K562 (cell line): Measurements from ENCODE around the gene TMEM229B. TPM values are rescaled to one million over a fixed set of nuclear protein-coding genes. Genes with fewer than 3 reads are reported as not detected.

Experiments
- ATAC-seq: fragments of 200-7000 bp; cut with Tn5 transposase; 3 replicates; pipeline ENCODE4 v1.9.1; 2020; ENCODE audit warnings: moderate library complexity
- BruUV-seq: library from RNA; stranded (reverse); fragments of 400-500 nt; replicated peaks from 2 replicates; lab custom pipeline; 2021; lab: Mats Ljungman, UMichigan
- CTCF ChIA-PET: fragments of 300-600 bp; formaldehyde crosslinking; extraction: SDS; loops from one replicate; lab custom pipeline; 2021; ENCODE audit warnings: low intra/inter-chr PET ratio; lab: Yijun Ruan, JAX
- POLR2A ChIA-PET: fragments of 300-600, 350-650 bp; sonication (Branson Sonifier 250); formaldehyde crosslinking; extraction: SDS; loops from one replicate; lab custom pipeline; 2021; ENCODE audit warnings: antibody characterized with exemption, inconsistent platforms; lab: Yijun Ruan, JAX
- DNase-seq, 4 experiments: peaks; one replicate each; pipeline versions ENCODE4 v3.0.0 to v3.0.0-alpha.2; 2011 to 2018; ENCODE audit warnings: low spot score in 3 of 4, mixed read lengths in 3 of 4; ENCODE audit errors: extremely low read depth in 1 of 4
- FAIRE-seq: peaks from 2 replicates; lab custom pipeline; 2011; peaks lifted over from hg19 to GRCh38; lab: Jason Lieb, UNC
- H2AFZ ChIP-seq: 2 replicates; pipeline ENCODE4 v1.6.0; 2011; ENCODE audit warnings: low read depth, low read length, control low read depth, inconsistent platforms
- H3K27ac ChIP-seq: fragments of 200-600 bp; 3 replicates; pipeline ENCODE4 v1.8.0; 2011; ENCODE audit warnings: low read depth, mild to moderate bottlenecking, control low read depth, inconsistent platforms, low read length, moderate library complexity, mixed read lengths; ENCODE audit errors: extremely low read depth
- H3K27me3 ChIP-seq, 2 experiments: fragments of 300-600 bp in 1 of 2; 2 replicates in 1 of 2; 3 replicates in 1 of 2; pipeline versions ENCODE4 v1.6.0 to v1.8.0; 2011; ENCODE audit warnings: inconsistent platforms in 2 of 2, low read length in 2 of 2, mild to moderate bottlenecking in 1 of 2, mixed read lengths in 1 of 2, moderate library complexity in 1 of 2; ENCODE audit not compliant: control insufficient read depth in 2 of 2, insufficient read depth in 2 of 2
- H3K36me3 ChIP-seq: fragments of 300-600 bp; 3 replicates; pipeline ENCODE4 v1.8.0; 2011; ENCODE audit warnings: mild to moderate bottlenecking, low read length, inconsistent platforms; ENCODE audit not compliant: control insufficient read depth, insufficient read depth
- H3K4me1 ChIP-seq, 2 experiments: fragments of 200-600 bp in 1 of 2; replicated peaks in 1 of 2; 2 replicates in 1 of 2; 3 replicates in 1 of 2; pipeline versions ENCODE4 v1.5.1 to v1.8.0; 2011; ENCODE audit warnings: inconsistent platforms in 2 of 2, low read length in 2 of 2, mild to moderate bottlenecking in 1 of 2, mixed read lengths in 1 of 2, moderate library complexity in 1 of 2; ENCODE audit not compliant: control insufficient read depth in 2 of 2, insufficient read depth in 2 of 2
- H3K4me2 ChIP-seq: 2 replicates; pipeline ENCODE4 v1.6.1; 2011; ENCODE audit warnings: low read length, control low read depth, inconsistent platforms, mixed read lengths; ENCODE audit not compliant: insufficient read depth
- H3K4me3 ChIP-seq: fragments of 200-600 bp; sonication (generic), shearing (Covaris generic); 2 replicates; pipeline ENCODE4 v1.5.1; 2016; ENCODE audit warnings: control low read depth, inconsistent platforms
- H3K79me2 ChIP-seq: fragments of 200-600 bp; 3 replicates; pipeline ENCODE4 v1.8.0; 2011; ENCODE audit warnings: low read length, inconsistent platforms; ENCODE audit not compliant: control insufficient read depth, insufficient read depth
- H3K9ac ChIP-seq, 2 experiments: 2 replicates each; pipeline versions ENCODE4 v1.6.0 to v1.6.1; 2011; ENCODE audit warnings: low read depth in 2 of 2, low read length in 2 of 2, control low read depth in 1 of 2, inconsistent platforms in 1 of 2, mild to moderate bottlenecking in 1 of 2, mixed read lengths in 1 of 2; ENCODE audit not compliant: insufficient read depth in 1 of 2
- H3K9me1 ChIP-seq: one replicate; pipeline ENCODE4 v1.6.0; 2011; ENCODE audit warnings: inconsistent platforms, mild to moderate bottlenecking, low read length, moderate library complexity; ENCODE audit not compliant: control insufficient read depth, insufficient read depth
- H3K9me3 ChIP-seq: replicated peaks from 2 replicates; pipeline ENCODE4 v1.5.1; 2011; ENCODE audit warnings: low read depth, low read length, inconsistent platforms; ENCODE audit not compliant: control insufficient read depth, insufficient read depth
- H4K20me1 ChIP-seq: replicated peaks from 2 replicates; pipeline ENCODE4 v1.6.1; 2011; ENCODE audit warnings: low read length, inconsistent platforms, mixed read lengths; ENCODE audit not compliant: control insufficient read depth, insufficient read depth
- HMG20B ChIP-seq: fragments of 250-450 bp; sonication (Bioruptor Pico); IDR thresholded peaks from 2 replicates; pipeline ENCODE4 v1.5.0; 2021; ENCODE audit warnings: mild to moderate bottlenecking
- KDM2B ChIP-seq: fragments of 250-450 bp; sonication (Bioruptor Pico); IDR thresholded peaks from 2 replicates; pipeline ENCODE4 v1.8.0; 2021; ENCODE audit warnings: mild to moderate bottlenecking, moderate library complexity
- POLR2AphosphoS2 ChIP-seq: IDR thresholded peaks from 2 replicates; pipeline ENCODE4 v1.6.1; 2012; ENCODE audit warnings: low read length, improper control_type of control experiment
- RBM17 ChIP-seq: fragments of 200-400 bp; formaldehyde crosslinking; IDR thresholded peaks from 2 replicates; pipeline ENCODE4 v1.6.1; 2017; ENCODE audit warnings: low read depth, mild to moderate bottlenecking, low read length, borderline replicate concordance
- SOX6 ChIP-seq: fragments of 450-650 bp; IDR thresholded peaks from 2 replicates; pipeline ENCODE4 v1.6.1; 2014; ENCODE audit warnings: mild to moderate bottlenecking
- ZNF551 ChIP-seq: fragments of 250-450 bp; sonication (Bioruptor Pico); IDR thresholded peaks from 2 replicates; pipeline ENCODE4 v1.5.0; 2021; ENCODE audit warnings: mild to moderate bottlenecking, moderate library complexity
- ZNF764 ChIP-seq: fragments of 250-450 bp; sonication (Bioruptor Pico); IDR thresholded peaks from 2 replicates; pipeline ENCODE4 v1.4.0; 2020; ENCODE audit warnings: low read depth, mild to moderate bottlenecking, moderate library complexity
- WGBS: fragments of 100-300 bp; shearing (Covaris generic); methylation state at CpG from one replicate; pipeline ENCODE4 v1.1.6; 2016; ENCODE audit warnings: low coverage, mixed read lengths; ENCODE audit not compliant: insufficient coverage; ENCODE audit errors: missing lambda C conversion rate; 5-methylcytosine and 5-hydroxymethylcytosine counted together
- in situ Hi-C: fragments of 300-500 bp; cut with MboI; formaldehyde crosslinking; loops from 4 replicates; pipeline ENCODE4 v1.15.0; 2018; ENCODE audit warnings: inconsistent platforms, mixed read lengths
- intact Hi-C: fragments of 100-400 bp; cut with micrococcal nuclease; formaldehyde crosslinking; loops from 2 replicates; pipeline ENCODE4 v1.14.2; 2022
- polyA plus RNA-seq, 8 experiments: library from polyadenylated mRNA; depleted of rRNA in 4 of 8; stranded (reverse) in 5 of 8; unstranded in 3 of 8; fragments of >200 nt; fragmentation: Nextera tagmentation in 2 of 8; fragmentation: Illumina TruSeq in 1 of 8; extraction: Ambion mirVana in 2 of 8; extraction: Trizol in 1 of 8; gene quantifications; 2 replicates each; pipeline versions ENCODE4 v1.2.1 to v1.2.3, GENCODE V29; 2011 to 2014; ENCODE audit warnings: inconsistent platforms in 1 of 8, missing spikeins in 1 of 8
- total RNA-seq, 7 experiments: library from RNA; depleted of rRNA in 6 of 7; stranded (reverse); fragments of >200 nt in 6 of 7; fragmentation: Illumina TruSeq in 2 of 7; extraction: Trizol in 2 of 7; gene quantifications; 2 replicates each; pipeline versions ENCODE4 v1.2.1 to v1.2.3, GENCODE V29; 2011 to 2021; ENCODE audit warnings: low replicate concordance in 1 of 7
- TF ChIP-seq, protein P1 (sequence below): fragments of 450-650 bp; IDR thresholded peaks from 2 replicates; pipeline ENCODE4 v1.6.1; 2018; ENCODE audit warnings: mild to moderate bottlenecking, low read depth; ENCODE audit not compliant: partially characterized antibody
- TF ChIP-seq, protein P2 (sequence below): fragments of 250-450 bp; sonication (Bioruptor Pico); IDR thresholded peaks from 2 replicates; pipeline ENCODE4 v1.5.0; 2022; ENCODE audit warnings: mild to moderate bottlenecking
- TF ChIP-seq, protein P3 (sequence below): fragments of 450-650 bp; formaldehyde crosslinking; IDR thresholded peaks from 2 replicates; pipeline ENCODE4 v1.4.0; 2020; ENCODE audit warnings: mild to moderate bottlenecking, moderate library complexity
- TF ChIP-seq, protein P4 (sequence below): fragments of 250-450 bp; sonication (Bioruptor Pico); IDR thresholded peaks from 2 replicates; pipeline ENCODE4 v1.8.0; 2022; ENCODE audit warnings: inconsistent platforms, mild to moderate bottlenecking, moderate library complexity, borderline replicate concordance

TMEM229B gene
- total and polyA plus RNA-seq, 9 of the 15 experiments (the other 6 are each of a cell fraction or from before 2014, with no cell fraction given), result not detected

DNA sequence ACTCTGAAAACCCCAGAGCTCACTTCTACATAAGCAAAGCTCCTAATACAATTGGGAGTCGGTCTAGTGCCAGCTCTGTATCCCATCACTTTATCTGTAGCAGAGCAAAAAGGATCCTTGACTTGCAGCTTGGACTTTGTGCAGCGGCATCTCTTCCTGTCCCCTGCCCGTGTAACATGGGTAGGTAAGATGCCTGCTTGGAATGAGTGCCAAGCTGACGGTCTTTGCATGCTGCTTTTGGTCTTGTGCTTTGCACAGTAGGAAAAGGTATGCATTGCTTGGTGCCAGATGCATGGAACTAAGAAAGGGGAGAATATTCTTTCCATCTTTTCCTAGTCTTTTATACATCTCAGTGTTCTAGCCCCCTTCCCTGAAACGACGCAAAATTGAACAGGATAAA, 37.7 kb upstream of the TMEM229B start:
- no peaks in the 10 kb centered on the region for H3K9me1 ChIP-seq
- 48% methylated on average over 5 of the region's 6 CpGs for WGBS
- CTCF ChIA-PET, result interaction anchor here (0.6 to 1.5 kb wide), 3 partner anchors 45 to 1060 kb away, joined by 3 to 5 read pairs (median 3); no protein-coding TSS in a partner anchor
- intact Hi-C loops (loop anchor here (1.0 kb wide), 3 partner anchors 30 to 178 kb away; no protein-coding TSS in a partner anchor), in situ Hi-C loops (loop anchor here (5.0 kb wide), 1 partner anchor 41 kb away; no protein-coding TSS in a partner anchor)
- no peak for ATAC-seq
- no peaks in the 10 kb centered on the region for H3K79me2 ChIP-seq
- H2AFZ ChIP-seq, result no peak overlapping the region
- no peak for FAIRE-seq
- no peak overlapping the region for H3K4me3 ChIP-seq
- no peak overlapping the region for H3K27ac ChIP-seq
- no peaks in the 10 kb centered on the region for H4K20me1 ChIP-seq
- no peaks in the 10 kb centered on the region; a peak in 1 of 5 replicates for H3K4me1 ChIP-seq
- H3K9ac ChIP-seq, result no peak overlapping the region
- no peak for DNase-seq
- H3K9me3 ChIP-seq, result no peaks in the 10 kb centered on the region
- POLR2A ChIA-PET, result interaction anchor here (0.6 to 1.0 kb wide), 4 partner anchors 14 to 148 kb away, joined by 3 to 6 read pairs (median 3); partner anchors contain the start of gene PIGH
- peaks cover 6 to 23% of the 10 kb centered on the region in 2 experiments; a peak in 3 of 5 replicates for H3K27me3 ChIP-seq
- no TSS peak for BruUV-seq
- H3K36me3 ChIP-seq, result no peaks in the 10 kb centered on the region
- H3K4me2 ChIP-seq, result no peak overlapping the region
- TF ChIP-seq, protein P1, sequence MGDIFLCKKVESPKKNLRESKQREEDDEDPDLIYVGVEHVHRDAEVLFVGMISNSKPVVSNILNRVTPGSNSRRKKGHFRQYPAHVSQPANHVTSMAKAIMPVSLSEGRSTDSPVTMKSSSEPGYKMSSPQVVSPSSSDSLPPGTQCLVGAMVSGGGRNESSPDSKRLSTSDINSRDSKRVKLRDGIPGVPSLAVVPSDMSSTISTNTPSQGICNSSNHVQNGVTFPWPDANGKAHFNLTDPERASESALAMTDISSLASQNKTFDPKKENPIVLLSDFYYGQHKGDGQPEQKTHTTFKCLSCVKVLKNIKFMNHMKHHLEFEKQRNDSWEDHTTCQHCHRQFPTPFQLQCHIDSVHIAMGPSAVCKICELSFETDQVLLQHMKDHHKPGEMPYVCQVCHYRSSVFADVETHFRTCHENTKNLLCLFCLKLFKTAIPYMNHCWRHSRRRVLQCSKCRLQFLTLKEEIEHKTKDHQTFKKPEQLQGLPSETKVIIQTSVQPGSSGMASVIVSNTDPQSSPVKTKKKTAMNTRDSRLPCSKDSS, result no peak
- TF ChIP-seq, protein P2, sequence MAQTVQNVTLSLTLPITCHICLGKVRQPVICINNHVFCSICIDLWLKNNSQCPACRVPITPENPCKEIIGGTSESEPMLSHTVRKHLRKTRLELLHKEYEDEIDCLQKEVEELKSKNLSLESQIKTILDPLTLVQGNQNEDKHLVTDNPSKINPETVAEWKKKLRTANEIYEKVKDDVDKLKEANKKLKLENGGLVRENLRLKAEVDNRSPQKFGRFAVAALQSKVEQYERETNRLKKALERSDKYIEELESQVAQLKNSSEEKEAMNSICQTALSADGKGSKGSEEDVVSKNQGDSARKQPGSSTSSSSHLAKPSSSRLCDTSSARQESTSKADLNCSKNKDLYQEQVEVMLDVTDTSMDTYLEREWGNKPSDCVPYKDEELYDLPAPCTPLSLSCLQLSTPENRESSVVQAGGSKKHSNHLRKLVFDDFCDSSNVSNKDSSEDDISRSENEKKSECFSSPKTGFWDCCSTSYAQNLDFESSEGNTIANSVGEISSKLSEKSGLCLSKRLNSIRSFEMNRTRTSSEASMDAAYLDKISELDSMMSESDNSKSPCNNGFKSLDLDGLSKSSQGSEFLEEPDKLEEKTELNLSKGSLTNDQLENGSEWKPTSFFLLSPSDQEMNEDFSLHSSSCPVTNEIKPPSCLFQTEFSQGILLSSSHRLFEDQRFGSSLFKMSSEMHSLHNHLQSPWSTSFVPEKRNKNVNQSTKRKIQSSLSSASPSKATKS (CRISPR knock-in tag), result no peak
- TF ChIP-seq KDM2B (CRISPR knock-in tag) (no peak), HMG20B (CRISPR knock-in tag) (no peak), ZNF551 (CRISPR knock-in tag) (no peak), RBM17 (no peak), ZNF764 (no peak), POLR2AphosphoS2 (no peak), SOX6 (no peak)
- TF ChIP-seq, protein P3, sequence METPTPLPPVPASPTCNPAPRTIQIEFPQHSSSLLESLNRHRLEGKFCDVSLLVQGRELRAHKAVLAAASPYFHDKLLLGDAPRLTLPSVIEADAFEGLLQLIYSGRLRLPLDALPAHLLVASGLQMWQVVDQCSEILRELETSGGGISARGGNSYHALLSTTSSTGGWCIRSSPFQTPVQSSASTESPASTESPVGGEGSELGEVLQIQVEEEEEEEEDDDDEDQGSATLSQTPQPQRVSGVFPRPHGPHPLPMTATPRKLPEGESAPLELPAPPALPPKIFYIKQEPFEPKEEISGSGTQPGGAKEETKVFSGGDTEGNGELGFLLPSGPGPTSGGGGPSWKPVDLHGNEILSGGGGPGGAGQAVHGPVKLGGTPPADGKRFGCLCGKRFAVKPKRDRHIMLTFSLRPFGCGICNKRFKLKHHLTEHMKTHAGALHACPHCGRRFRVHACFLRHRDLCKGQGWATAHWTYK (CRISPR knock-in tag), result no peak
- TF ChIP-seq, protein P4, sequence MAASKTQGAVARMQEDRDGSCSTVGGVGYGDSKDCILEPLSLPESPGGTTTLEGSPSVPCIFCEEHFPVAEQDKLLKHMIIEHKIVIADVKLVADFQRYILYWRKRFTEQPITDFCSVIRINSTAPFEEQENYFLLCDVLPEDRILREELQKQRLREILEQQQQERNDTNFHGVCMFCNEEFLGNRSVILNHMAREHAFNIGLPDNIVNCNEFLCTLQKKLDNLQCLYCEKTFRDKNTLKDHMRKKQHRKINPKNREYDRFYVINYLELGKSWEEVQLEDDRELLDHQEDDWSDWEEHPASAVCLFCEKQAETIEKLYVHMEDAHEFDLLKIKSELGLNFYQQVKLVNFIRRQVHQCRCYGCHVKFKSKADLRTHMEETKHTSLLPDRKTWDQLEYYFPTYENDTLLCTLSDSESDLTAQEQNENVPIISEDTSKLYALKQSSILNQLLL (CRISPR knock-in tag), result no peak
